MM.1S (cell line): ENCODE data around the gene DCAF17.

Experiments used
- EZH2 ChIP-seq: fragments of 300-600 bp; sonication (generic); optimal IDR thresholded peaks from 2 replicates; pipeline ENCODE3; 2017; ENCODE audit warnings: low read depth, mild to moderate bottlenecking, antibody characterized with exemption, low read length, mixed read lengths
- EZH2phosphoT487 ChIP-seq: fragments of 300-600 bp; sonication (generic); IDR thresholded peaks from 2 replicates; pipeline ENCODE4 v1.6.1; 2018; ENCODE audit warnings: antibody characterized with exemption, low read length
- TF ChIP-seq, protein P1 (sequence below): fragments of 300-600 bp; sonication (generic); IDR thresholded peaks from 2 replicates; pipeline ENCODE4 v1.5.1; 2016; ENCODE audit warnings: antibody characterized with exemption, low read length, mixed read lengths

- TF ChIP-seq, protein P1, sequence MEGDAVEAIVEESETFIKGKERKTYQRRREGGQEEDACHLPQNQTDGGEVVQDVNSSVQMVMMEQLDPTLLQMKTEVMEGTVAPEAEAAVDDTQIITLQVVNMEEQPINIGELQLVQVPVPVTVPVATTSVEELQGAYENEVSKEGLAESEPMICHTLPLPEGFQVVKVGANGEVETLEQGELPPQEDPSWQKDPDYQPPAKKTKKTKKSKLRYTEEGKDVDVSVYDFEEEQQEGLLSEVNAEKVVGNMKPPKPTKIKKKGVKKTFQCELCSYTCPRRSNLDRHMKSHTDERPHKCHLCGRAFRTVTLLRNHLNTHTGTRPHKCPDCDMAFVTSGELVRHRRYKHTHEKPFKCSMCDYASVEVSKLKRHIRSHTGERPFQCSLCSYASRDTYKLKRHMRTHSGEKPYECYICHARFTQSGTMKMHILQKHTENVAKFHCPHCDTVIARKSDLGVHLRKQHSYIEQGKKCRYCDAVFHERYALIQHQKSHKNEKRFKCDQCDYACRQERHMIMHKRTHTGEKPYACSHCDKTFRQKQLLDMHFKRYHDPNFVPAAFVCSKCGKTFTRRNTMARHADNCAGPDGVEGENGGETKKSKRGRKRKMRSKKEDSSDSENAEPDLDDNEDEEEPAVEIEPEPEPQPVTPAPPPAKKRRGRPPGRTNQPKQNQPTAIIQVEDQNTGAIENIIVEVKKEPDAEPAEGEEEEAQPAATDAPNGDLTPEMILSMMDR = no peak
- TF ChIP-seq EZH2 (no peak), EZH2phosphoT487 (no peak)
These were observed 99.3 kb downstream of the DCAF17 start for GRCh38 chr2:171533331-171533730.
